Measurements from ENCODE around the gene SOBP.

DNA sequence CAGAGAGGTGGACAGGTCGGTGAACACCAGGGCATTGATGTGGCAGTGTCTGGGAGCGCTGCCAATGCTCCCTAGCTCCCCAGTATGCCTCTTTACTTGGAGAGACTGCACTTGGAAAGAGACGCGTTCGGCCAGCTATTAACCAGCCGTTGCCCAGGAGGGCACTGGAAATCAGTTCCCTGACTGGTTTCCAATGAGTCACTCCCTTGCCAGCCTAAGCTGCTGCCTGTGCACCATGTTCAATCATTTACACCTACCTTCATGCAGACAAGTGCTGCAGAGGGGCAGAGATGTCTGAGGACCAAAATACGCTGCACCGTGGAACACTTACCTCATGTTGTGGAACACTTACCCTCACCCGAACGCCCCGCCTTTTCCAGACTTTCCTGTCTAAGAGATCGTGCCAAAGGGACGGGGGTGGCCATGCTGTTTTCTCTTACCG lies 151.6 kb downstream of the SOBP start:
- TF ChIP-seq, protein P1, sequence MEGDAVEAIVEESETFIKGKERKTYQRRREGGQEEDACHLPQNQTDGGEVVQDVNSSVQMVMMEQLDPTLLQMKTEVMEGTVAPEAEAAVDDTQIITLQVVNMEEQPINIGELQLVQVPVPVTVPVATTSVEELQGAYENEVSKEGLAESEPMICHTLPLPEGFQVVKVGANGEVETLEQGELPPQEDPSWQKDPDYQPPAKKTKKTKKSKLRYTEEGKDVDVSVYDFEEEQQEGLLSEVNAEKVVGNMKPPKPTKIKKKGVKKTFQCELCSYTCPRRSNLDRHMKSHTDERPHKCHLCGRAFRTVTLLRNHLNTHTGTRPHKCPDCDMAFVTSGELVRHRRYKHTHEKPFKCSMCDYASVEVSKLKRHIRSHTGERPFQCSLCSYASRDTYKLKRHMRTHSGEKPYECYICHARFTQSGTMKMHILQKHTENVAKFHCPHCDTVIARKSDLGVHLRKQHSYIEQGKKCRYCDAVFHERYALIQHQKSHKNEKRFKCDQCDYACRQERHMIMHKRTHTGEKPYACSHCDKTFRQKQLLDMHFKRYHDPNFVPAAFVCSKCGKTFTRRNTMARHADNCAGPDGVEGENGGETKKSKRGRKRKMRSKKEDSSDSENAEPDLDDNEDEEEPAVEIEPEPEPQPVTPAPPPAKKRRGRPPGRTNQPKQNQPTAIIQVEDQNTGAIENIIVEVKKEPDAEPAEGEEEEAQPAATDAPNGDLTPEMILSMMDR (IDR thresholded peaks at IDR 0.05): no peak
- TF ChIP-seq POLR2A (IDR thresholded peaks at IDR 0.05) (no peak), POLR2AphosphoS5 (IDR thresholded peaks at IDR 0.05; ENCODE audit: insufficient read depth in 1 of 2, low read depth in 1 of 2) (no peak)

Data from vagina (tissue), 2 donors.